ENCODE data around the gene TSPAN1.

DNA sequence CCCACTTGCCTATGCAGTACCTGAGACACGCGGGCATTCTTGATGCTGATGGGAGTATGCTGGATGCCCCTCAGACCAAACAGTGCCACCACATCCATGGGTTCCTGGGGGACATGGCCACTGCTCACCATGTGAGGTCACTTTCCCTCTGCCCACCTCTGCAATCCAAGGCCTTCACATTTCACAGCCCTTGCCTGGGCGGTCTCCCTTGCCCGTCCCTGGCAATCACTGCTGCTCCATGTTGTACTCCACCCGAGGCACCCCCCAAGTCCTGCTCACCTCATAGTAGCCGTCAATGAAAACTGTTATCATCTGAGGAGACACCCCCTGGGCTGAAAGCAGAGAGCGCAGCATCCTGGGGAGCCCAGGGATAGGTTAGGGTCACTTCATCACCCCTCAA, 18.4 kb downstream of the TSPAN1 start:
- TF ChIP-seq, protein P1, sequence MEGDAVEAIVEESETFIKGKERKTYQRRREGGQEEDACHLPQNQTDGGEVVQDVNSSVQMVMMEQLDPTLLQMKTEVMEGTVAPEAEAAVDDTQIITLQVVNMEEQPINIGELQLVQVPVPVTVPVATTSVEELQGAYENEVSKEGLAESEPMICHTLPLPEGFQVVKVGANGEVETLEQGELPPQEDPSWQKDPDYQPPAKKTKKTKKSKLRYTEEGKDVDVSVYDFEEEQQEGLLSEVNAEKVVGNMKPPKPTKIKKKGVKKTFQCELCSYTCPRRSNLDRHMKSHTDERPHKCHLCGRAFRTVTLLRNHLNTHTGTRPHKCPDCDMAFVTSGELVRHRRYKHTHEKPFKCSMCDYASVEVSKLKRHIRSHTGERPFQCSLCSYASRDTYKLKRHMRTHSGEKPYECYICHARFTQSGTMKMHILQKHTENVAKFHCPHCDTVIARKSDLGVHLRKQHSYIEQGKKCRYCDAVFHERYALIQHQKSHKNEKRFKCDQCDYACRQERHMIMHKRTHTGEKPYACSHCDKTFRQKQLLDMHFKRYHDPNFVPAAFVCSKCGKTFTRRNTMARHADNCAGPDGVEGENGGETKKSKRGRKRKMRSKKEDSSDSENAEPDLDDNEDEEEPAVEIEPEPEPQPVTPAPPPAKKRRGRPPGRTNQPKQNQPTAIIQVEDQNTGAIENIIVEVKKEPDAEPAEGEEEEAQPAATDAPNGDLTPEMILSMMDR (IDR thresholded peaks at IDR 0.05), result no peak
- TF ChIP-seq POLR2A (IDR thresholded peaks at IDR 0.05), result no peak

Measured in adrenal gland (tissue), 5 donors.